Stimulated activated CD8-positive, alpha-beta memory T cell treated with anti-CD3 and anti-CD28 coated beads, Interleukin-12 subunit alpha, Interleukin-12 subunit beta, amount 100 ng/mL, for 24 hours (primary cell): ENCODE data around the gene NAALADL1.

Experiments
- DNase-seq: peaks from one replicate; pipeline ENCODE4 v3.0.0-alpha.2; 2020; ENCODE audit errors: extremely low read depth

NAALADL1 gene

DNA sequence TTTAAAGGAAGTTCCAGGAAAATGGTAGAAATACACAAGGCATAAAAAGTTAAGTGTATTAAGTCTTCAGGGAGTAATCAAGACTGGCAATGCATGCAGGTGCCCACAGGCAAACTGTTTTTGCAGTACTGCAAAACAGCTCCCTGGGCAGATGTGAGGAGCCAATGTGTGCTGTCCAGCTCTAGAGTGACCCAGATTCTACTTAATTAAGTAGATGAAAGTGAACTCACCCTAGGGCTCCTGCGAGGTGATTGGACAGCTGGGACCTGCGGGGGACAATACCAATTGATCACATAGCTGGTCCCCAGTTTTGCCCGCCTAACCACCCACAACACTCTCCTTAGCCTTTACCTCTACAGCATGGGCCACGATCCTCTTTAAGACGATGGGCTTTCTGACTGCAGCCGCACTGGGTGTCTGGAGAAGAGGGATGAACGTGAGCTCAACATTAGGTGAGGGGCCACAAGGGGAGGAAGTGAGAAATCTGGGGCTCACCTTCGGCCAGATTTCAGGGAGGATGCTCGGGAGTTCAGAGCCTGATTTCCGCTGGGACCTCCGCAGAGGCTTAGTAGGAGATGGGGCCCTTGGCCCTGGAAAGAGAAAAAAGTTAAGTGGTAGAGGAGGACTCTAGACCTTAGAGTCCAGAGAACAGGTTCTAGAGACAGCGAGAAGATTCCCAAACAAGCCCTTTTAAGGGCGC lies 24.9 kb upstream of the NAALADL1 start:
- DNase-seq: no peak

DNA sequence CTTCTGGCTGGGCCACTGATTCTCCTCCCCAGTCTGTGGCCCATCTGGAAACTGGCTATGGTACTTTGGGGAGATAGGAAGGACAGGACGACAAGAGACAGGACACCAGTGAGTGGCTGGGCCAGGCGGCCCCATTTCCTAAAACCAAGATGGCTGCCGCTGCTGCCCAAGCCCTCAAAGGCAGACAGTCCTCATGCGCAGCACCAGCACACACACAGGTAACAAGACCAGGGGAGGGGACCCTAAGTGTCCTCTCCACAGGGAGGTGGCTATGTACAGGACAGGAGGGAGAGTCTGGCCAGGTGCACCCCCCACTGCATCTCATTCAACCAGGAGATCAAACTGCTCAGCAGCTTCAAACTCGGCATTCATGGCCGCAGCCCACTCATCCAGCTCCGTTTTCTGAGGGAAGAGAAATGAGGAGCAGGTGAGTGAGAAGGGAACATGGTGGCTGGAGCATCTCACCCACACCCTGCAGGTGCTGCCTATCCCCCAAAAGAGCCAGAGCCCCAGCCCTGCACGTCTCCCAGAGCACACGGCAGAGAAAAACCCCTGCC lies 20.5 kb upstream of the NAALADL1 start:
- no peak for DNase-seq

DNA sequence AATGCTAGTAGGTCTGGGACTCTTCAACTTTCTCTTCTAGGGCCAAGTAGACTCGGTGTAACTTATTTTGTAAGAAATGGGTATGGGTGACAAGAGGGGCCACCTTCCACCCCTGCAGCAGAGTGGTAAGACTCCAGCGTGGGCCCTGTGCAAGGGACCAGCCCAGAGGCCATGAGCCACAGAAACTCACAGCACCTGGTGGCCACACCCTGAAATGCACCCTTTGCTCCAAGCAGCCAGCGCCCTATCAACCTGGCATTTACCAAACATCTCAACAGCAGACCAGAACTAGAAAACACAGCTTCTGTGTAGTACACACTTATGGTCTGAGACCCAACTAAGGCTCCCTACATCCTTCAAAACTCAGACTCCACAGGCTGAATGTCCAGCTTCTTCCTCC lies 19.8 kb upstream of the NAALADL1 start:
- DNase-seq: peak; percentile 17

DNA sequence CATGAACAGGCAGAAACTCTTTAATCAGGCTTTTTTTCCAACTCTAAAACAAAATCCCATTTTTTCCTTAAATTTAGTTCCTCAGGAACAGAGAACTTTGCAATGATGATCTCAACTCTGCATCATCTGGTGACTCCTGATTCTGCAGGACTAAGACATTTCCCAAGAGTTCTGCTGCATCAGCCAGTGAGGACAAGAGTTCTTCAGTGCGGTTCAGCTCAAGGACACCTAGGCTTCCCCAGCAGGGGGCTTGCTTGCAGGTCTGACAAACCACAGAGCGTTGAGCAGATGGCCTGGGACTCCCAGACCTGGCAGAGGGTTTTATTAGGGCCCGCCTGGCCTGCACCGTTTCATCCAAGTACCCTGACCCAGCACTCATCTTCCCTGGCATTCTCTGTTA lies 19.1 kb upstream of the NAALADL1 start:
- no peak for DNase-seq

DNA sequence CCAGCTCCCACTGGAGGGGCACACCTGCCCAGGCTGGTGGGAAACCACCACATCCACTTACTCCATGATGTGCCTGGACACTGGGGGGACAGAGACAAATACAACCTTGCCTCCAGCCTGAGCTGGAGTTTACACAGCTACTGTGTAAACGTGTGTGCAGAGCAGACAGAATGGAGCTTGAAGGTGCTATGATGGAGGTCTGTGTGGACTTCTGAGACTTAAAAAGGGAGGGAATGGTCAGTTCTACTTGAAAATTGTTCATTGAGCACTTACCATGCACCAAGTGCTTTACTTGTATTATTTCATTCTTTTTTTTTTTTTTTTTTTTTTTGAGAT lies 14.2 kb upstream of the NAALADL1 start:
- DNase-seq: no peak

DNA sequence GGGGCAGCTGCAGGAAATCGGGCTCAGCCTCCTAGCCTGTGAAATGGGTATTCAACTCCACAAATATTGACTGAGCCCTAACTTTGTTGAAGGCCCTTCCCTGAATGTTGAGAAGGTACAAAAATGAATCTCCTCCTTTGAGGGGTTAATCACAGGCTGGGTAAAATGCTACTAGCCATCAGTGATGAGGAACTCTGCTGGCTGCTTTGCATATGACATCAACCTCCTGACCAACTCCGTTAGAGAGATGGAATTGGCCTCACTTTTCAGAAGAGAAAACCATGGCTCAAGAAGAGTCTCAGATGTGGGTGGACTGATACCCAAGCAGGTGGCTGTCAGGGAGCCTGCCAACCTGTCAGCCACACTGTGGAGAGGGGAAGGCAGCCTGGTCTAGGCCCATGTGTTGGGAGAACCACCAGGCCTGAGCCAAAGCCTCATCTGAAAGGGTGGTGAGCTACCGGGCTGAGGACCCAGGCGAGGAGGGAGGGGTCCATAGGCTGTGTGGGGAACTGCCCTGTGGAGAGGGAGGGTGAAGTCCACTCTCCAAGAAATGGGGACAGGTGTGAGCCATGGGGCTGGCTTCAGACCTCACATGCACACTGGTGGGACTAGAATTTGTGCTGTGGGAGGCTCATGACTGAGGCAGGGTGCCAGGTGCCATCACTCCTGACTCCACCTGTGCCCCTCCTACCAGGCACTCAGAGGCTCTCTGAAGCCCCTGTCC lies 13.7 kb upstream of the NAALADL1 start:
- DNase-seq: no peak

DNA sequence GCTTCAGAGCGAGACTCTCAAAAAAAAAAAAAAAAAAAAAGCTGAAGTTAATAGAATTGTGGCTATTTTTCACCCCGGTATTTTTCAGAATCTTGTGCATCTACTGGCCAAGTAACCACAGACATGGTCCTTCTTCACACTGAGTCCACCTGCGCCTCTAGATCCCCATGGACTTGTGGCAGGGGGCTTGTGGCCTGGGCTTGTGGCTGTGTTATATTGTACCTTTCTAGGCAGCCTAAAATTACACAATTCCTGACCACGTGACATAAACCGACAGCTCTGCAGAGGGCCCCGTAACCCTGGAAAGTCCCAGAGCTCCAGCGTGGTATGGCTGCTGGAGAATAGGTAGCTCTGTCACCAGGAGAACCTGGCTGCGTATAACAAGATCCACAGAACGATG lies 10.9 kb upstream of the NAALADL1 start:
- DNase-seq: no peak

DNA sequence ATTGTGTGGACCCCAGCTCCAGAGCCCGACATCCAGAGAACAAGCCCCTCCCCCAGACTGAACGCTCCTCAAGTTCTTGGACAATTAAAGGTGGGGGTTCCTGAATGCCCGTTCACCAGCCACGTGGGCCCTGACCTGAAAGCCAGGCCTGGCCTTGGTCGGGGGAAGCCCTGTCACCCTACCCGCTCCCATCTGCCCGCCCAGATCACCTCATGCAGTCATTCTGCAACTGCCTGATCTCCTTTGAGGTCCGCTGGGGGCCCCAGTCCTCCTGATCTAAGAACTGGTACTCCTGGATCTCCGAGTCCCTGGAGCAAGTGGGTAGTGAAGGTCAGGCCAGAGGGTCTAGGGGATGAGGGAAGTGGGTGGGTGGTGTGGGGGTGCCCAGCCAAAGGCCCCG lies 9.1 kb upstream of the NAALADL1 start:
- DNase-seq: no peak

DNA sequence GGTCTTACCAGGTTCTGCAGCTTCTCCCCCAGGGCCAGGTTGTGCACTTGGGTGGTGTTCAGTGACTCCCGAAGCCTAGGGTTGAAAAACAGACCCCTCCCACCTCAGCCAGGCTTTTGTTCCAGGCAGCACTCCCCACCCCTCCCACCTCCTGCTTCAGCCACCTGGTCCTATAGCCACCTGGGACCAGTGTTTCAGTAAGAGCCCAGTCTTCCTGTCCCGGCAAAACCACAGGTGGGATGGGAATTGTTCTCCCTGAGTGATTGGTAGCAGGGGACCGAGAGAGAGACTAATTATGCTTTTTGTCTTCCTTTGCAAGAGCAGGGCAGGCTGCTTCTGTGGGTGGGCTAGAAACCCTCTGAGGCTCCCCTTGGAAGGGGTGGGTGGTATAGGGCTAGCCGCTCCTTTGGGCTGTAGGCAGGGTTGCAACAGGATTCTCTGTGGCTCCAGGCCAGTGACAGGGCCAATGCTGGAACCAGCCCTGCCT lies 8.5 kb upstream of the NAALADL1 start:
- no peak for DNase-seq

DNA sequence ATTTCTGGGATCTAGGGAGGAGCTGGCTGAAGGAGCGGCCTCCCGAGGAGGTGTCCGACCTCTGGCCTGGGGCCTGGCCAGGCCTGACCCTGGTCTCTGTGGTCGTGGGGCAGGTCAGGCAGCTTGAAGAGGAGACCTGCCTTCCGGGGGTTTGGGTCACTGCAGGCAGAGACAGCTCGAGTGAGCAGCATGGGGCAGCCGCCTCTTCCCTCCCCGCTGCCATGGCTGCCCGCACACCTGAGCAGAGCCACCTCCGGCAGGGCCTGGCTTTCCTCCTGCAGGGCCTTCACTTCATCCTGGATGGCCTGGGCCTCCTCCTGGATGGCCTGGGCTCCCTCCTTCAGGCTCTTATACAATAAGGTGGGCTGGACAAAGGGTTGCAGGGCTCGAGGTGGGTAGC lies 8.0 kb upstream of the NAALADL1 start:
- DNase-seq: no peak

DNA sequence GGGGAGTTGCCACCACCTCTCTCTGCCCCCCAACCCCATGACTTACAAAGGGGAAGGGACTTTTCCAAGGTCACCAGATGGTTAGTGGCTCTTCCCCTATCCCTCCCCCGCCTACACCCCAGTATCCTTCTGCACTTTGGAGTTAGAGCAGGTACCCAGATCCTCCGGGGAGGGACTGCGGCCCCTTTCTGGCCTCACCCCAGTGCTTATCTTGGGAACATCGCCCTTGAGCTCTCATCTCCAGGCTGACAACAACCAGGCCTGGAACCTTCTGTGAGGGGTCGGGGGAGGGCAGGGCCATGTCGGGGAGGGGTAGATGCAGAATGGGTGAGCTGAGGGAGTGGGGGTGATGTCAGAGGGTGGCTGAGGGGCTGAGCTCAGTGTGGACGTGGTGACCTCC lies 7.5 kb upstream of the NAALADL1 start:
- DNase-seq: no peak

DNA sequence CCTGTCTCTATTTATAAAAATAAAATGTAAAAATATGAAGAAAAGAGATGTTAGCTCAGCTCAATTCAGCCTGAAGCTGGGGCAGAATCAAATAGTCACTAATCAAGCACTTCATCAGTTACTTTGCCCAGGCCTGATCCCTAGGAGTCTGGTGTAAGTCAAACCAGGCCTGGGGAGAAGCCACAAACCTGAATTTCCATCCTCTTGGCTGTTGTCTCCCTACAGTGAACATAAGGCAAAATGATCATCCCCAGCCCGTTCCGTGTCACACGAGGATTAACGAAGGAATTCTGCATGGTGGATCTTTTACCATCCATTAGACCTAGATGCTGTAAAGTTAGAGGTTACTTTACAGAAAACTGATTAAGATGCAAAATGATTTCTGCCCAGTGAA lies 6.5 kb upstream of the NAALADL1 start:
- DNase-seq: no peak

DNA sequence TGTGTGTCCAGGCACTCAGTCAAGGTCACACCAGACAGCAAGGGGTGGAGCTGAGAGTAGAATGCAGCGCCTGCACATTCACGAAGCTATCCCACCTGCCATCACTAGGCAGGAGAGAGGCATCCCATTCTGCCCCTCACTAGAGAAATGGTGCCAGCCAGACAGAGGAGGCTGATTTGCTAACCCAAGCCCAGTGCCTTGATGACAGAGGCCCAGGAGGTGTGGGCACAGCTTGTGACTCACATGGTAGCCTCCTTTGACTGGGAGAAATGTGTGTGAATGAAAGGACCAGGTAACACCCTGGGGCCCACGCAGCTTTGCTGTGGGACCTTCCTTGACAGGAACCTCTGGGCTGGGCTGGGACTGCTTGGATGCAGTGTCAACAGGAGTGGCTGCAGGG lies 5.2 kb upstream of the NAALADL1 start:
- DNase-seq: no peak

DNA sequence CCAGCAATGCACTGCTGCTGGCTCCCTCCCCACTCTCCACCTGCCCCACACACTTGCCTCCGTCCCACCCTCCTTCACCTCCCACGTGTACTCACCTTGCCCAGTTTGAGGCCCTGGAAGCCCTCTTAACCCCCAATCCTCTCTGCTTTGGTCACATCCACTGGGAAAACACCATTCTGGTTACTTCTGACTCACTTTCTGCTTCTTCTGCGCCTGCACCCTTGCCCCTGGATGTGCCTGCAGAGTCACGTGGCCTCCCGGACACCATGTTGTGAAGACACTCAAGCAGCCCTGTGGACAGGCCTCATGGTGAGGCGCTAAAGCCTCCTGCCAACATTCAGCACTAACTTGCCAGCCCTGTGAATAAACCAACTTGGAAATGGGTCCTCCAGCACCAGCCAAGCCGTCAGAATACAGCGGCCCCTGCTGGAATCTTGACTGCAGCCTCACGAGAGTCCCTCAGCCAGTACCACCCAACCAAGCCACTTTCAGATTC lies 2.6 kb upstream of the NAALADL1 start:
- DNase-seq: no peak

DNA sequence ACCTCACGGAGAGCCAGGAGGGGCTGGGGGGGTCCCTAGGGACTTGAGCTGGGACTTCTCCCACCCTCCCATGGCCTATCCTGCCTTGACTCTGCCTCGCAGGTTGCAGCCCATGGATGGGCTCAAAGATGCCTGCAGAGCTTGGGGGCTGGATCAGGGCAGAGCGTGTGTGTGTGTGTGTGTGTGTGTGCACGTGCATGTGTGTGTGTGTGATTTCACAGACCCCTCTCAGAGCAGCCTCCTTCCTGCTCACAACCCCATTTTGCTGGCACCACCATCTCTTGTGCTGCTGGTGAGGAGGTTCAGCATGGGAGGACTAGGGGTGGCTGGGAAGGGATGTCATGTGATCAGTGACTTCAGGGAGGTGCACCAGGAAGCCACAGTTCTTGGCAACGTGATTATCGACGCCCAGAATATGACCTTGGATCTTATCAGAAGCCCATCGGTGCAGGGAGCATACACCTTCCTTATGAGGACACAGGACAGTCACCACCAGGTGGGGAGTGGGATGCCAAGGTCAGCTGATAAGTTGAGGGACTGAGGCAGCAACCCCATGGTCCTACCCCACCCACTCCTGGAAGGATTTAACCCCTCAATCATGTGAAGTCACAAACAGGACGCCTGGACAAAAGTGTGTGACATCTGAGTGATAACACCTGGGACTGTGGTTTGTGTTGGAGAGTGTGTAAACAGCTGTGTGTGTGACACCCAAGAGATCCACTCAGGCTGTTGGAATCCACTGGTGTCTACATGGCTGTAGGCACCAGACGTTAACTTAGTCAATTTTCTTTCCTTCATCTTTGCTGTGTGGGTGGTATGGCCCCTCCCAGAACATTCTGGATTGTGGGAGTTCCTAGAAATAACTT lies 1.8 kb upstream of the NAALADL1 start:
- no peak for DNase-seq

DNA sequence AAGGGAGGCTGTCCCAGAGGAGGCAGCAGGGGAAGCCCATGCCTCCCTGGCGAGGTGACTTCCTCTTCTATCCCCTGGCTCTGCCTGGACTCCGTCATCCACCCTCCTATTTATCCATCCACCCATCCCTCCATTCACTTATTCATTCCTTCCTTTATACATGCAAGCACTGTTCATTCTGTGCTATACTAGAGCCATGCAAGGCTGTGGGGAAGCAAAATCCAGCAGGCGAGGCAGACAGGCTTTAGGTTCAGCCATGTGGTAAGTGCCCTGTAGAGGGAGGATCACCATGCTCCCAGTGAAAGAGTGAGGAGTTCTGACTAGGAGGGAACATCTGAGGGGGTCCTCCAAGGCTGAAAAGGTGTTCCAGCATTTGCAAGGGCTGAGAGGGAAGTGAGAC lies 1.2 kb upstream of the NAALADL1 start:
- DNase-seq: no peak

DNA sequence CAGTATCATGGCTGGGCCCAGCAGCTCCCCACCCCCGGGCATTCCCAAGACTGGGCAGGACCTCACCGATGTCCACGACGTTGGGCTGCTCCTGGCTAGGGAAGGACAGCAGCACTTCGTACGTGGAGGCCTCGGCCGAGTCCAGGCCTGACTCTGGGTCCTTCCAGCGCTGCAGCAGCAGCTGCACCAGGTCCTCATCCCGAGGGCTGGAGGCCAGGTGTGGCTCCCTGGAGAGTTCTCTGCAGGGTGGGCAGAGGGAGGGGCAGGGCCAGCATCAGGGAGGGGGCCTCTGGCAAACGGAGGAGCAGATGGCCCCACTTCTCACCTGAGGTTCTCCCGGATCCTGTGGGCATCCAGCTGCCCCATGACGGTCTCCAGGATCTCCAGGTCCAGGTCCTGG lies 341 bp downstream of the NAALADL1 start:
- no peak for DNase-seq

DNA sequence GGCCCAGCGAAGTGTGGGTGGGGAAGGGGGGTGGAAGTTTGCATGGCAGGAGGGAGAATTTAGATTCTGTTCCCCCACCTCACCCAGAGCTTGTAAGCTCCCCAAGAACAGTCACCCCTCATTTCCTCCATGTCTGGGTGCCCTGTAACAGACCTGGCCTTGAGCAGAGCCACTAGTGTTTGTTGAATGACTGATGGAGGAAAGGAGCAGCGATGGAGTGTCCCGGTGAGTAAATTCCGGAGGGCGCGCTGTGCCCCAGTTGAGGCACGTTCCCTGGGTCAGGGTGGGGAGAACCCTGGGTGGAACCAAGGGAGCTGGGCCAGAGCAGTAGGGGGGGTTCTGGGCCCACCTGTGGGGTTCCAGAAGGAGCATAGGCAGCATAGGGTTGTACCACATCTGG lies 827 bp downstream of the NAALADL1 start:
- no peak for DNase-seq

DNA sequence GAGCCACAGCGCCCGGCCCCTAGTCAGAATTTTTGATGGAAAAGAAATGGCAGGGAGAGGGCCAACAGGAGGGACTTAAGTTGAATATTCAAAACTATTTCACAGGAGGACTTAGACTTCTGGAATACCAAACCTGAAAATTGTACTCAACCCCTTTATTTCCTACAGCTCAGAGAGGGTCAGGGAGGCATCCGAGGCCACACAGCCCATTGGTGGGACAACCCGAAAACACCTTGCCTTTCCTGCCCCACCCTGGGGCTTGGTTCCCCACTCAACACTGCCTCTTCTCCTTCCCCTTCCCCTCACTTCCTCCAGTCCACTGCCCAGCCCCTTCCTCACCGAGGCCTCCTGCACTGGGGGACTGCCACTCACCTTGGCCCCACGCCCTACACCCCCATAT lies 1.4 kb downstream of the NAALADL1 start:
- no peak for DNase-seq

DNA sequence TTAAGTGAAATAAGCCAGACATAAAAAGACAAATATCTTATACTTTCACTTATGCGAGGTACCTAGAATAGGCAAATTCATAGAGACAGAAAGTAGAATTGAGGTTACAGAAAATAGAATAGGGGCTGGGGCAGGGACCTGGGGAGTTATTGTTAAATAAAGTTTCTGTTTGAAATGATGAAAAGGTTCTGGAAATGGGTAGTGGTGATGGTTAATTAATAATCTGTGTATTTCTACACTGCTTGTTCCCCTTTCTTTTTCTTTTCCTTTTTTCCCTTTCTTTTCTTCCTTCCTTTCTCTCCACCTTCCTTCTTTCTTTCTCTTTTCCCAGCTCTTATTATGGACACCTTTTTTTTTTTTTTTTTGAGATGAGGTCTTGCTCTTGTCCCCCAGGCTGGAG lies 2.8 kb downstream of the NAALADL1 start:
- no peak for DNase-seq

DNA sequence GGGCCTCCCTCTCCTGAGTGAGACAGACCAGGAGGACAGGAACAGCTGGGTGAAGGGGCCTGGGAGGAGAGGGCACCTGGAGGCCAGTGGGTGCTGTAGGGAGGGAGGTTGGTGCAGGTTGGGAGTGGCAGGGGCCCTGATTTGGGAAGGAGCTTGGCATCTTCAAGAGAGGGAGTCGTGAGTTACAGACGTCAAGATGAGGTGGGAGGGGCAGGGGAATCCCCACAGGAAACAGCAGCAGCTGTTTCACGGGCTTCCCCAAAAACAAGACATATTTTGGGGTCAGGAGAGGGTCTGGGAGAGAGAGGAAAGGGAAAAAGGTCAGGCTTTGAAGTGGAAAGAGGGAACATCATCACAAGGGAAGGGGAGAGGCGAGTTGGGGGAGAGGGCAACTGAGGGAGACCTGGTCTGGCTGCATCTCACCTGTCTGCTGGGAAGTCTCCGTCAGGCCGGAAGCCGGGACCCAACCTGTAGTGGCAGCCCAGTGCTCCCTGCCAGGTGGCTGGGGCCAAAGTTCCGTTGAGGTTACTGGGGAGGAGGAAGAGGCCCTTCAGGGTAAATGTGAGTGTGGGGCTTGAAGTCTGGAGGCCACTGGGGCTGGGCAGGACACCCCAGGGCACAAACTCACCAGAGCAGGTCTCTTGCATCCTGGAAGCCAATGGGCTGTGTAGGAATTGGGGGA lies 4.4 kb downstream of the NAALADL1 start:
- no peak for DNase-seq

DNA sequence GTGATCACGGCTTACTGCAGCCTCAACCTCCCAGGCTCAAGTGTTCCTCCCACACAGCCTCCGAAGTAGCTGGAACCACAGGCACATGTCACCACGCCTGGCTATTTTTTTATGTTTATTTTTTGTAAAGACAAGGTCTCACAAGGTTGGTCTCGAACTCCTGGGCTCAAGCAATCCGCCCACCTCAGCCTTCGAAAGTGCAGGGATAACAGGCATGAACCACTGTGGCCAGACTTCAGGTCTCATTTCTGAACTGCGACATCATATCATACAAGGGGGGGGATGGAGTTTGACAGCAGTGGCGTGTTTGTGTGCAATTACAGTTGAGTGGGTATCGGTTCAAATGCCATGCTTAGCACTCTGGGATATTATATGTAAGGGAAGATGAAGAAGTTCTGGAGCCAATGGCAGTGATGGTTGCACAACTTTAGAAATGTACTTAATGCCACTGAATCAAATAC lies 6.9 kb downstream of the NAALADL1 start:
- DNase-seq: no peak
